DMS53 (cell line): ENCODE results near the gene PAXIP1.
A peak's percentile ranks its signal among the peaks of the same experiment; 100 is the strongest.
"Not testable (repeated sequence)": the region's sequence is repeated elsewhere in the genome, so short reads cannot be mapped to it uniquely, and the experiment has no call there.

Experiments used
- DNase-seq: peaks from one replicate; lab custom pipeline; 2025; lab: John Stamatoyannopoulos, UW

PAXIP1 gene

GRCh38 chr7:154943906-154944305 lies 59.0 kb downstream of the PAXIP1 start:
- no peak for DNase-seq

- no peak for DNase-seq
These were observed 60.2 kb downstream of the PAXIP1 start for GRCh38 chr7:154942691-154943090.

- no peak for DNase-seq
These were observed 65.1 kb downstream of the PAXIP1 start for GRCh38 chr7:154937837-154938236.

- not testable (repeated sequence) for DNase-seq
These were observed 68.5 kb downstream of the PAXIP1 start for GRCh38 chr7:154934353-154934952.

GRCh38 chr7:154931906-154932305 lies 71.0 kb downstream of the PAXIP1 start:
- no peak for DNase-seq

- no peak for DNase-seq
These were observed 73.8 kb downstream of the PAXIP1 start for GRCh38 chr7:154929006-154929726.

- peak; percentile 81 for DNase-seq
These were observed 74.6 kb downstream of the PAXIP1 start for GRCh38 chr7:154928136-154929005.

GRCh38 chr7:154927624-154928125 lies 75.2 kb downstream of the PAXIP1 start:
- peak; percentile 93 for DNase-seq

GRCh38 chr7:154922472-154922871 lies 80.5 kb downstream of the PAXIP1 start:
- DNase-seq, result not testable (repeated sequence)

- DNase-seq, result no peak
These were observed 83.3 kb downstream of the PAXIP1 start for GRCh38 chr7:154919344-154920225.

GRCh38 chr7:154918741-154919140 lies 84.2 kb downstream of the PAXIP1 start:
- no peak for DNase-seq

GRCh38 chr7:154918266-154918665 lies 84.7 kb downstream of the PAXIP1 start:
- no peak for DNase-seq

GRCh38 chr7:154917808-154918160 lies 85.1 kb downstream of the PAXIP1 start:
- no peak for DNase-seq

- DNase-seq, result peak; percentile 37
These were observed 85.8 kb downstream of the PAXIP1 start for GRCh38 chr7:154916856-154917807.

- DNase-seq, result no peak
These were observed 86.5 kb downstream of the PAXIP1 start for GRCh38 chr7:154916381-154916780.

GRCh38 chr7:154915600-154915999 lies 87.3 kb downstream of the PAXIP1 start:
- DNase-seq, result no peak

GRCh38 chr7:154914996-154915380 lies 87.9 kb downstream of the PAXIP1 start:
- DNase-seq, result no peak

- peak; percentile 38 for DNase-seq
These were observed 88.5 kb downstream of the PAXIP1 start for GRCh38 chr7:154914308-154914995.

GRCh38 chr7:154913638-154914307 lies 89.2 kb downstream of the PAXIP1 start:
- peak; percentile 89 for DNase-seq
